SK-N-SH treated with all-trans-retinoic acid at 6 μM for 48 hours (cell line): ENCODE results near the gene ANKS1A.

ENCODE experiments used
- ATAC-seq: fragments of 200-7000 bp; cut with Tn5 transposase; 3 replicates; pipeline ENCODE4 v1.9.1; 2020; ENCODE audit warnings: mild to moderate bottlenecking, moderate library complexity
- ARNTL ChIP-seq: fragments of 450-650 bp; formaldehyde crosslinking; IDR thresholded peaks from 2 replicates; pipeline ENCODE4 v1.5.0; 2020; ENCODE audit warnings: low read depth, mild to moderate bottlenecking, moderate library complexity, borderline replicate concordance
- BACH2 ChIP-seq: fragments of 250-450 bp; sonication (Bioruptor Pico); IDR thresholded peaks from 2 replicates; pipeline ENCODE4 v1.9.0; 2021; ENCODE audit warnings: mild to moderate bottlenecking, borderline replicate concordance
- CSDC2 ChIP-seq: fragments of 250-450 bp; sonication (Bioruptor Pico); IDR thresholded peaks from 2 replicates; pipeline ENCODE4 v1.5.0; 2020; ENCODE audit warnings: mild to moderate bottlenecking, moderate library complexity
- ESRRG ChIP-seq: fragments of 250-450 bp; sonication (Bioruptor Pico); IDR thresholded peaks from 2 replicates; pipeline ENCODE4 v1.6.1; 2021; ENCODE audit warnings: mild to moderate bottlenecking
- GLIS3 ChIP-seq: fragments of 250-450 bp; sonication (Bioruptor Pico); IDR thresholded peaks from 2 replicates; pipeline ENCODE4 v1.5.0; 2020; ENCODE audit warnings: mild to moderate bottlenecking, moderate library complexity
- ISL1 ChIP-seq: fragments of 250-450 bp; sonication (Bioruptor Pico); IDR thresholded peaks from 2 replicates; pipeline ENCODE4 v2.1.2; 2022; ENCODE audit warnings: mild to moderate bottlenecking, moderate library complexity
- OSR1 ChIP-seq: fragments of 250-450 bp; sonication (Bioruptor Pico); IDR thresholded peaks from 2 replicates; pipeline ENCODE4 v1.8.0; 2022; ENCODE audit warnings: moderate library complexity, mild to moderate bottlenecking, inconsistent platforms
- PPARA ChIP-seq: fragments of 250-450 bp; sonication (Bioruptor Pico); IDR thresholded peaks from 2 replicates; pipeline ENCODE4 v1.5.0; 2020; ENCODE audit warnings: mild to moderate bottlenecking, borderline replicate concordance
- SNAI2 ChIP-seq: fragments of 250-450 bp; sonication (Bioruptor Pico); IDR thresholded peaks from 2 replicates; pipeline ENCODE4 v1.5.0; 2020; ENCODE audit warnings: mild to moderate bottlenecking, moderate library complexity
- TCF4 ChIP-seq: fragments of 250-450 bp; sonication (Bioruptor Pico); IDR thresholded peaks from 2 replicates; pipeline ENCODE4 v1.8.0; 2021; ENCODE audit warnings: mild to moderate bottlenecking, moderate library complexity, borderline replicate concordance
- TOX ChIP-seq: fragments of 250-450 bp; sonication (Bioruptor Pico); IDR thresholded peaks from 2 replicates; pipeline ENCODE4 v1.8.0; 2021; ENCODE audit warnings: mild to moderate bottlenecking, moderate library complexity, borderline replicate concordance
- ZFP3 ChIP-seq: fragments of 250-450 bp; sonication (Bioruptor Pico); IDR thresholded peaks from 2 replicates; pipeline ENCODE4 v1.5.0; 2020; ENCODE audit warnings: mild to moderate bottlenecking, moderate library complexity
- ZFP30 ChIP-seq: fragments of 450-650 bp; formaldehyde crosslinking; IDR thresholded peaks from 2 replicates; pipeline ENCODE4 v1.5.0; 2022; ENCODE audit warnings: mild to moderate bottlenecking, moderate library complexity
- ZNF565 ChIP-seq: fragments of 450-650 bp; formaldehyde crosslinking; conservative IDR thresholded peaks from 2 replicates; pipeline ENCODE4 v1.5.0; 2020; ENCODE audit warnings: low read depth, mild to moderate bottlenecking, moderate library complexity
- ZNF8 ChIP-seq: fragments of 450-650 bp; formaldehyde crosslinking; IDR thresholded peaks from 2 replicates; pipeline ENCODE4 v1.5.0; 2020; ENCODE audit warnings: mild to moderate bottlenecking, moderate library complexity
- TF ChIP-seq, protein P1 (sequence below): fragments of 250-450 bp; sonication (Bioruptor Pico); IDR thresholded peaks from 2 replicates; pipeline ENCODE4 v1.8.0; 2021; ENCODE audit warnings: low read depth, mild to moderate bottlenecking, moderate library complexity, borderline replicate concordance
- TF ChIP-seq, protein P2 (sequence below): fragments of 250-450 bp; sonication (Bioruptor Pico); IDR thresholded peaks from 2 replicates; pipeline ENCODE4 v1.5.1; 2021; ENCODE audit warnings: mild to moderate bottlenecking, moderate library complexity
- TF ChIP-seq, protein P3 (sequence below): fragments of 250-450 bp; sonication (Bioruptor Pico); IDR thresholded peaks from 2 replicates; pipeline ENCODE4 v1.5.0; 2020; ENCODE audit warnings: mild to moderate bottlenecking, moderate library complexity
- TF ChIP-seq, protein P4 (sequence below): fragments of 250-450 bp; sonication (Bioruptor Pico); IDR thresholded peaks from 2 replicates; pipeline ENCODE4 v1.8.0; 2020; ENCODE audit warnings: mild to moderate bottlenecking, moderate library complexity, borderline replicate concordance
- TF ChIP-seq, protein P5 (sequence below): fragments of 250-450 bp; sonication (Bioruptor Pico); IDR thresholded peaks from 2 replicates; pipeline ENCODE4 v1.5.1; 2020; ENCODE audit warnings: low read depth, mild to moderate bottlenecking, moderate library complexity

ANKS1A gene

DNA sequence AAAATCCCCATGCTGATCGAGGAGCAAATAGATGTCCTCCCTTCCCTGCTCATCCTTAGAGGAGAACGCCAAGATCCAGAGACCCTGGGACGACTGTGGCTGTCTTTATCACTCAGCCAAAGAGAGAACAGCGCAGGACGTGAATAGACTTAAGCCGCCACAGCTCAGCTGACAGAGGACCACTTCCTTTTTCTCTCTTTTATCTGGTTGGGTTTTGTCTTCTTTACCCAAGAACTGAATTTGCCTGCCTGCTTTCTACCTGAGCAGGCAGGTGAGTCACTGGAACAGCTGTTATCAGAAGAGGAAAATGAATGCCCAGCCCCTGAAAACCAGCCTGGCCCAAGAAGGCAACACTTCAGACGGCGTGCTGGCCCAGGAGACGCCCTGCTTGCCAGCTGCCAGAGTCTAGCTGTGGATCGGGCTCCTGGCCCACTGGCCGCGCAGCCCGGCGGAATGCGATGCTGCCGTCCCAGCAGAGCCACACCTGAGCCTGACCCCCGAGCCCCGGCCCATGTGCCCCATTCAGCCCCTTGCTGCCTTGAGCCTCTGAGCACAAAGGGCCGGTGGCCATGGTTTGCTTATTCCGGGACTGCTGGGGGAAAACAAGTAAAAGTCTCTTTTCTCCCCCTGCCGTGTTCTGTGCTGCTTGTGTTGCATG is 169.9 kb downstream of the ANKS1A start:
- ATAC-seq, result no peak
- TF ChIP-seq PPARA (CRISPR knock-in tag) (no peak), TOX (CRISPR knock-in tag) (no peak), ISL1 (no peak), ESRRG (CRISPR knock-in tag) (no peak), GLIS3 (CRISPR knock-in tag) (no peak), CSDC2 (CRISPR knock-in tag) (no peak), TCF4 (CRISPR knock-in tag) (no peak), ZFP3 (CRISPR knock-in tag) (no peak), ZNF565 (no peak), SNAI2 (CRISPR knock-in tag) (no peak), ZFP30 (CRISPR knock-in tag) (no peak), ZNF8 (no peak), BACH2 (CRISPR knock-in tag) (no peak), OSR1 (CRISPR knock-in tag) (no peak), ARNTL (no peak)
- TF ChIP-seq, protein P1, sequence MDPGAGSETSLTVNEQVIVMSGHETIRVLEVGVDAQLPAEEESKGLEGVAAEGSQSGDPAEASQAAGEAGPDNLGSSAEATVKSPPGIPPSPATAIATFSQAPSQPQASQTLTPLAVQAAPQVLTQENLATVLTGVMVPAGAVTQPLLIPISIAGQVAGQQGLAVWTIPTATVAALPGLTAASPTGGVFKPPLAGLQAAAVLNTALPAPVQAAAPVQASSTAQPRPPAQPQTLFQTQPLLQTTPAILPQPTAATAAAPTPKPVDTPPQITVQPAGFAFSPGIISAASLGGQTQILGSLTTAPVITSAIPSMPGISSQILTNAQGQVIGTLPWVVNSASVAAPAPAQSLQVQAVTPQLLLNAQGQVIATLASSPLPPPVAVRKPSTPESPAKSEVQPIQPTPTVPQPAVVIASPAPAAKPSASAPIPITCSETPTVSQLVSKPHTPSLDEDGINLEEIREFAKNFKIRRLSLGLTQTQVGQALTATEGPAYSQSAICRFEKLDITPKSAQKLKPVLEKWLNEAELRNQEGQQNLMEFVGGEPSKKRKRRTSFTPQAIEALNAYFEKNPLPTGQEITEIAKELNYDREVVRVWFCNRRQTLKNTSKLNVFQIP, result no peak
- TF ChIP-seq, protein P2, sequence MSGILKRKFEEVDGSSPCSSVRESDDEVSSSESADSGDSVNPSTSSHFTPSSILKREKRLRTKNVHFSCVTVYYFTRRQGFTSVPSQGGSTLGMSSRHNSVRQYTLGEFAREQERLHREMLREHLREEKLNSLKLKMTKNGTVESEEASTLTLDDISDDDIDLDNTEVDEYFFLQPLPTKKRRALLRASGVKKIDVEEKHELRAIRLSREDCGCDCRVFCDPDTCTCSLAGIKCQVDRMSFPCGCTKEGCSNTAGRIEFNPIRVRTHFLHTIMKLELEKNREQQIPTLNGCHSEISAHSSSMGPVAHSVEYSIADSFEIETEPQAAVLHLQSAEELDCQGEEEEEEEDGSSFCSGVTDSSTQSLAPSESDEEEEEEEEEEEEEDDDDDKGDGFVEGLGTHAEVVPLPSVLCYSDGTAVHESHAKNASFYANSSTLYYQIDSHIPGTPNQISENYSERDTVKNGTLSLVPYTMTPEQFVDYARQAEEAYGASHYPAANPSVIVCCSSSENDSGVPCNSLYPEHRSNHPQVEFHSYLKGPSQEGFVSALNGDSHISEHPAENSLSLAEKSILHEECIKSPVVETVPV (CRISPR knock-in tag), result no peak
- TF ChIP-seq, protein P3, sequence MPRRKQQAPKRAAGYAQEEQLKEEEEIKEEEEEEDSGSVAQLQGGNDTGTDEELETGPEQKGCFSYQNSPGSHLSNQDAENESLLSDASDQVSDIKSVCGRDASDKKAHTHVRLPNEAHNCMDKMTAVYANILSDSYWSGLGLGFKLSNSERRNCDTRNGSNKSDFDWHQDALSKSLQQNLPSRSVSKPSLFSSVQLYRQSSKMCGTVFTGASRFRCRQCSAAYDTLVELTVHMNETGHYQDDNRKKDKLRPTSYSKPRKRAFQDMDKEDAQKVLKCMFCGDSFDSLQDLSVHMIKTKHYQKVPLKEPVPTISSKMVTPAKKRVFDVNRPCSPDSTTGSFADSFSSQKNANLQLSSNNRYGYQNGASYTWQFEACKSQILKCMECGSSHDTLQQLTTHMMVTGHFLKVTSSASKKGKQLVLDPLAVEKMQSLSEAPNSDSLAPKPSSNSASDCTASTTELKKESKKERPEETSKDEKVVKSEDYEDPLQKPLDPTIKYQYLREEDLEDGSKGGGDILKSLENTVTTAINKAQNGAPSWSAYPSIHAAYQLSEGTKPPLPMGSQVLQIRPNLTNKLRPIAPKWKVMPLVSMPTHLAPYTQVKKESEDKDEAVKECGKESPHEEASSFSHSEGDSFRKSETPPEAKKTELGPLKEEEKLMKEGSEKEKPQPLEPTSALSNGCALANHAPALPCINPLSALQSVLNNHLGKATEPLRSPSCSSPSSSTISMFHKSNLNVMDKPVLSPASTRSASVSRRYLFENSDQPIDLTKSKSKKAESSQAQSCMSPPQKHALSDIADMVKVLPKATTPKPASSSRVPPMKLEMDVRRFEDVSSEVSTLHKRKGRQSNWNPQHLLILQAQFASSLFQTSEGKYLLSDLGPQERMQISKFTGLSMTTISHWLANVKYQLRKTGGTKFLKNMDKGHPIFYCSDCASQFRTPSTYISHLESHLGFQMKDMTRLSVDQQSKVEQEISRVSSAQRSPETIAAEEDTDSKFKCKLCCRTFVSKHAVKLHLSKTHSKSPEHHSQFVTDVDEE (CRISPR knock-in tag), result no peak
- TF ChIP-seq, protein P4, sequence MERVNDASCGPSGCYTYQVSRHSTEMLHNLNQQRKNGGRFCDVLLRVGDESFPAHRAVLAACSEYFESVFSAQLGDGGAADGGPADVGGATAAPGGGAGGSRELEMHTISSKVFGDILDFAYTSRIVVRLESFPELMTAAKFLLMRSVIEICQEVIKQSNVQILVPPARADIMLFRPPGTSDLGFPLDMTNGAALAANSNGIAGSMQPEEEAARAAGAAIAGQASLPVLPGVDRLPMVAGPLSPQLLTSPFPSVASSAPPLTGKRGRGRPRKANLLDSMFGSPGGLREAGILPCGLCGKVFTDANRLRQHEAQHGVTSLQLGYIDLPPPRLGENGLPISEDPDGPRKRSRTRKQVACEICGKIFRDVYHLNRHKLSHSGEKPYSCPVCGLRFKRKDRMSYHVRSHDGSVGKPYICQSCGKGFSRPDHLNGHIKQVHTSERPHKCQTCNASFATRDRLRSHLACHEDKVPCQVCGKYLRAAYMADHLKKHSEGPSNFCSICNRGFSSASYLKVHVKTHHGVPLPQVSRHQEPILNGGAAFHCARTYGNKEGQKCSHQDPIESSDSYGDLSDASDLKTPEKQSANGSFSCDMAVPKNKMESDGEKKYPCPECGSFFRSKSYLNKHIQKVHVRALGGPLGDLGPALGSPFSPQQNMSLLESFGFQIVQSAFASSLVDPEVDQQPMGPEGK (CRISPR knock-in tag), result no peak
- TF ChIP-seq, protein P5, sequence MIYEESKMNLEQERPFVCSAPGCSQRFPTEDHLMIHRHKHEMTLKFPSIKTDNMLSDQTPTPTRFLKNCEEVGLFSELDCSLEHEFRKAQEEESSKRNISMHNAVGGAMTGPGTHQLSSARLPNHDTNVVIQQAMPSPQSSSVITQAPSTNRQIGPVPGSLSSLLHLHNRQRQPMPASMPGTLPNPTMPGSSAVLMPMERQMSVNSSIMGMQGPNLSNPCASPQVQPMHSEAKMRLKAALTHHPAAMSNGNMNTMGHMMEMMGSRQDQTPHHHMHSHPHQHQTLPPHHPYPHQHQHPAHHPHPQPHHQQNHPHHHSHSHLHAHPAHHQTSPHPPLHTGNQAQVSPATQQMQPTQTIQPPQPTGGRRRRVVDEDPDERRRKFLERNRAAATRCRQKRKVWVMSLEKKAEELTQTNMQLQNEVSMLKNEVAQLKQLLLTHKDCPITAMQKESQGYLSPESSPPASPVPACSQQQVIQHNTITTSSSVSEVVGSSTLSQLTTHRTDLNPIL (CRISPR knock-in tag), result no peak

DNA sequence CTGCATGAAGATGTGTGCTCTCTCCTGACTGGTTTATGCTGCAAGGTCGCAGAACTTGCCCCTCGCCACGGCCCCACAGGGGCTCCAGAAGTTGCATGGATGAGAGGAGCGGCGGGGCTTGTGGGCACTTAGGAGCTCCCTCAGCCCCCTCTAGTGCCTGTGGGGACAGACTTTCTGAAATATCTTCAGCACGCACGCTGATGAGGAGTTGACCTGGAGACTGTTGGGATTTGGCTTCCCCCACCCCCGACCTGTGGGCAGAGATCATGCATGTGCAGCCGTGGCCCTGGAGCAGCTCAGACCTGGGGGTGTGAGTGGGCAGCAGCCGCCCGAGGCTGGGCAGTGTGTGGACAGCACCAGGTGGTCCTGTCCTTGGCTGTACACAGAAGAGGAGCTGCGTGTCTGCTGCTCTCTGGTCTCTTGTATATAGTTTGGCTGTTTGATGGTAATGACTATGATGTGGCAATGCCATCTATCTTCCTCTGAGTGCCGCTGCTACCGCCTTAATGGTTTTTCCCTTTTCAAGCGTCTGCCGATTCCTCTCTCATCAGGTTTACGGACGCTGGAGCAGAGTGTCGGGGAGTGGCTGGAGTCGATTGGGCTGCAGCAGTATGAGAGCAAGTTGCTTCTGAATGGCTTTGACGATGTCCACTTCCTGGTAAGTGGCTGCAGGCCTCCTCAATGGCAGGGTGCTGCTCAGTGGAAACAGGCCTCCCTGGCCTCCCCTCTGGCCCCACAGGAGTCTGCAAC is 170.7 kb downstream of the ANKS1A start:
- no peak for TF ChIP-seq TCF4 (CRISPR knock-in tag)
- ATAC-seq, result no peak

DNA sequence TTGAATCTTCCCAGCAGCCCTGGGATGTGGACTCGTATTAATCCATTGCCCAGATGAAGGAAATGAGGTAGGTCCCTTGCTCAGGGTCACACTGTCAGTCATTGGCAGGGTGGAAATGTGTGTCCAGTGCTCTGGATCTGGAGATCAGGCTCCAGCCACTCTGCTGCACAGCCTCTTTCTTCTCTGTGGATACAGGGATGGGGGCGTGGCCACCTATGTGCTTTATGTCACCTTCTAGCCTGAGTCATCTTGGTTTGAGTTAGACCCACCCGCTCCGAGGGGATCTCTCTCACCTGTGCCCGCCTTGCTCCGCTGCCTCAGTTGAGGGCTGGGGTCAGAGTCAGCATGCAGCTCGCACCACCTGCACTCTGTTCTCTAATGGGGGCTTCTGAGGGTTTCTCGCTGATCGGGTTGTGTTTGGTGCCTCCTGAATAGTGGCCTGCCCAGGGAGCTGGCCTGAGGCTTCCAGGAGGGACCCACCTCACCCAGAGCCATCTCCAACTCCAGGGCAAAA is 172.1 kb downstream of the ANKS1A start:
- no peak for ATAC-seq
- TF ChIP-seq, protein P4 (CRISPR knock-in tag), result no peak
- TF ChIP-seq TCF4 (CRISPR knock-in tag), result no peak
- TF ChIP-seq, protein P2 (CRISPR knock-in tag), result no peak
- TF ChIP-seq, protein P1, result no peak
